DOHH2 (cell line): Measurements from ENCODE around the gene MEN1.

Experiments
- H3F3A ChIP-seq: fragments of 200-600 bp; sonication (generic), shearing (Covaris generic); 2 replicates; pipeline ENCODE4 v1.6.0; 2016; ENCODE audit warnings: antibody characterized with exemption, mild to moderate bottlenecking; ENCODE audit not compliant: control insufficient read depth, insufficient read depth
- H3K27ac ChIP-seq: fragments of 200-600 bp; sonication (generic); 2 replicates; pipeline ENCODE4 v1.5.1; 2014; ENCODE audit warnings: low read depth, mild to moderate bottlenecking, low read length, moderate library complexity
- H3K27me3 ChIP-seq: fragments of 200-600 bp; sonication (generic); 2 replicates; pipeline ENCODE4 v1.6.1; 2014; ENCODE audit warnings: mild to moderate bottlenecking, low read length, mixed read lengths; ENCODE audit not compliant: control insufficient read depth
- H3K36me3 ChIP-seq: fragments of 200-600 bp; sonication (generic); 2 replicates; pipeline ENCODE4 v1.6.1; 2014; ENCODE audit warnings: mild to moderate bottlenecking, low read length, moderate library complexity, mixed read lengths; ENCODE audit not compliant: control insufficient read depth
- H3K4me1 ChIP-seq: fragments of 200-600 bp; sonication (generic); 2 replicates; pipeline ENCODE4 v1.6.1; 2014; ENCODE audit warnings: mild to moderate bottlenecking, low read length, mixed read lengths; ENCODE audit not compliant: control insufficient read depth
- H3K4me2 ChIP-seq: fragments of 200-600 bp; sonication (generic); 2 replicates; pipeline ENCODE4 v1.6.0; 2014; ENCODE audit warnings: mild to moderate bottlenecking, low read length, moderate library complexity
- H3K4me3 ChIP-seq: fragments of 200-600 bp; sonication (generic); 2 replicates; pipeline ENCODE4 v1.5.1; 2014; ENCODE audit warnings: mild to moderate bottlenecking, low read length, mixed read lengths
- H3K79me2 ChIP-seq: fragments of 200-600 bp; sonication (generic); 2 replicates; pipeline ENCODE4 v1.6.1; 2014; ENCODE audit warnings: mild to moderate bottlenecking, low read length, mixed read lengths; ENCODE audit not compliant: control insufficient read depth
- H3K9me2 ChIP-seq: fragments of 200-600 bp; sonication (generic); replicated peaks from 2 replicates; pipeline ENCODE4 v1.6.1; 2014; ENCODE audit warnings: mild to moderate bottlenecking, low read length, mixed read lengths; ENCODE audit not compliant: control insufficient read depth
- H3K9me3 ChIP-seq: fragments of 200-600 bp; sonication (generic); 2 replicates; pipeline ENCODE4 v1.6.1; 2014; ENCODE audit warnings: antibody characterized with exemption, low read length, mixed read lengths; ENCODE audit not compliant: control insufficient read depth, insufficient read depth
- H4K20me1 ChIP-seq: fragments of 200-600 bp; sonication (generic); 2 replicates; pipeline ENCODE4 v1.6.0; 2014; ENCODE audit warnings: low read depth, mild to moderate bottlenecking, antibody characterized with exemption, low read length, moderate library complexity; ENCODE audit not compliant: control insufficient read depth, insufficient read depth
- EZH2phosphoT487 ChIP-seq: fragments of 200-600 bp; sonication (generic); IDR thresholded peaks from 2 replicates; pipeline ENCODE4 v1.6.1; 2017; ENCODE audit warnings: borderline replicate concordance, mild to moderate bottlenecking, antibody characterized with exemption, low read length, moderate library complexity, mixed read lengths
- TF ChIP-seq, protein P1 (sequence below): fragments of 200-600 bp; sonication (generic); IDR thresholded peaks from one replicate; pipeline ENCODE4 v1.5.1; 2014; ENCODE audit warnings: antibody characterized with exemption, mild to moderate bottlenecking, low read depth, low read length; ENCODE audit not compliant: poor library complexity, severe bottlenecking

The MEN1 gene

GRCh38 chr11:64754919-64755662 is 55.3 kb downstream of the MEN1 start:
- Histone ChIP-seq H3K4me1 (peaks cover 15% of the 10 kb centered on the region), H3K4me2 (no peak overlapping the region), H4K20me1 (peaks cover under 1% of the 10 kb centered on the region; the same call in 1 of the 2 replicates), H3K4me3 (no peak overlapping the region), H3F3A (peaks cover under 1% of the 10 kb centered on the region; the same call in 1 of the 2 replicates), H3K27me3 (no peaks in the 10 kb centered on the region), H3K9me2 (no peaks in the 10 kb centered on the region), H3K27ac (no peak overlapping the region), H3K36me3 (no peaks in the 10 kb centered on the region), H3K79me2 (no peaks in the 10 kb centered on the region), H3K9me3 (no peaks in the 10 kb centered on the region)
- TF ChIP-seq EZH2phosphoT487, result no peak

DNA sequence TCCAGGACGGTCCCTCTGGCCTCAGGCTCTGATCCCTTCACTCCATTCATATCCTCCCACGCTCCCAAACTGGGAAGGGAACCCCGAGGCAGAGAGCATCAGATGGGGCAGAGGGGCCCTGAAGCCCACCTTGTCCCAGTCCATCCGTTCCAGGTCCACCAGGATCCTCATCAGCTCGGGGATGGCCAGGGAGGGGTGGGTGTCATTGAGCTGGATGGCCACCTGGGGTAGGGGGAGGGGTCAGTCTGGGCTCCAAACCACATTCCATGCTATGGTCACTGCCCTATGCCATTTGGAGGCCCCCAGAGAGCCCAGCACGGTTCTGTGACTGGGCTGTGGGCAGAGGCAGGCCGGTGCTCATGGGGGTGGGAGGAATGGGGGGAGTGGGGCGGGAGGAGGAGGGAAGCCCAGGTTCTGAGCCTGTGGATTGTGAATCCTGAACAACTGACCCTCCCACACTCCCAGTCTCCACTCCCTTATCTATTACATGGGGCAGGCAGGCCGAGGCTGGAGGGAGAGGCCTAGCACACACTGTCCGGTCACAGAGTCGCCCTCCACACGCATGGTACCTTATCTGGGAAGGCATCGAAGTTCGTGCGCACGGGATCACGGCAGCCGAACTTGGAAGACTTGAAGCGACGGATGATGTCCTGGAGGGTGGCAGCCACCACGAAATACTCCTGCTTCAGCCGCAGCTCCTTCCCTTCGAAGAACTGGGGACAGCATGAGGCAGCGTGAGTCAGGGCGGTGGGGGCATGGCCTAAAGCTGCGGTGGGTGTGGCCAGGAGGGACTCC is 56.0 kb downstream of the MEN1 start:
- Histone ChIP-seq H3K4me1 (peaks cover 10% of the 10 kb centered on the region), H3F3A (no peaks in the 10 kb centered on the region), H3K4me2 (no peak overlapping the region), H3K4me3 (no peak overlapping the region), H4K20me1 (no peaks in the 10 kb centered on the region), H3K27me3 (no peaks in the 10 kb centered on the region), H3K79me2 (no peaks in the 10 kb centered on the region), H3K27ac (no peak overlapping the region), H3K36me3 (no peaks in the 10 kb centered on the region), H3K9me3 (no peaks in the 10 kb centered on the region), H3K9me2 (no peaks in the 10 kb centered on the region)
- TF ChIP-seq, protein P1, sequence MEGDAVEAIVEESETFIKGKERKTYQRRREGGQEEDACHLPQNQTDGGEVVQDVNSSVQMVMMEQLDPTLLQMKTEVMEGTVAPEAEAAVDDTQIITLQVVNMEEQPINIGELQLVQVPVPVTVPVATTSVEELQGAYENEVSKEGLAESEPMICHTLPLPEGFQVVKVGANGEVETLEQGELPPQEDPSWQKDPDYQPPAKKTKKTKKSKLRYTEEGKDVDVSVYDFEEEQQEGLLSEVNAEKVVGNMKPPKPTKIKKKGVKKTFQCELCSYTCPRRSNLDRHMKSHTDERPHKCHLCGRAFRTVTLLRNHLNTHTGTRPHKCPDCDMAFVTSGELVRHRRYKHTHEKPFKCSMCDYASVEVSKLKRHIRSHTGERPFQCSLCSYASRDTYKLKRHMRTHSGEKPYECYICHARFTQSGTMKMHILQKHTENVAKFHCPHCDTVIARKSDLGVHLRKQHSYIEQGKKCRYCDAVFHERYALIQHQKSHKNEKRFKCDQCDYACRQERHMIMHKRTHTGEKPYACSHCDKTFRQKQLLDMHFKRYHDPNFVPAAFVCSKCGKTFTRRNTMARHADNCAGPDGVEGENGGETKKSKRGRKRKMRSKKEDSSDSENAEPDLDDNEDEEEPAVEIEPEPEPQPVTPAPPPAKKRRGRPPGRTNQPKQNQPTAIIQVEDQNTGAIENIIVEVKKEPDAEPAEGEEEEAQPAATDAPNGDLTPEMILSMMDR, result no peak
- no peak for TF ChIP-seq EZH2phosphoT487
